ENCODE data around the gene HOXC5.

- TF ChIP-seq CTCF (IDR thresholded peaks at IDR 0.05) (no peak), SMC3 (IDR thresholded peaks at IDR 0.05) (no peak), JUNB (IDR thresholded peaks at IDR 0.05) (no peak)
Observed at GRCh38 chr12:54037360-54038283, 4.8 kb downstream of the HOXC5 start.
